ENCODE measurements around the gene DAAM2.
A peak's percentile ranks its signal among the peaks of the same experiment; 100 is the strongest.

DAAM2 gene

DNA sequence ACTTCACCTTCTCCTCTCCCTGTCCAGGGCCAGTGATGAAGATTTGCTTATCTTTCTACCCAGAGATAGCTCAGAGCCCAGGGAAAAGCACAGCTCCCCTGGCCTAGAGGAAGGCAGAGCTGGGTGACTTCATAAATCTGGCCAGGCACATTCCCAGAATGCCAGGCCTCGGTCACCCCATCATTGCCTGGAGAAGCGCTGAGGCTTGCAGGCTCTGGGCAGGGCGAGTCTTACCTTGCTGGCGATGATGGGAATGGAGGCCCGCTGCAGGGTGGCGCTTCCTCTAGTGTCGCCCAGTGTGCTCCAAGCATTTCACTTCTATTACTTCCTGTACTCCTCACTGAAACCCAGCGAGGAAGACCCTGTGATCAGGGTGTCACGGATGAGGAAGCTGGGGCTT lies 60.1 kb downstream of the DAAM2 start:
- no peak overlapping the region for H3K9ac ChIP-seq (ENCODE audit: low read depth in 1 of 2, low read length in 2 of 2)
- H3K4me3 ChIP-seq (ENCODE audit: low read length in 2 of 2): no peak overlapping the region
- no peaks in the 10 kb centered on the region for H3K27me3 ChIP-seq (ENCODE audit: control insufficient read depth in 2 of 2, insufficient read depth in 2 of 2, low read length in 2 of 2)
- H3K9me3 ChIP-seq (ENCODE audit: control insufficient read depth in 2 of 2, low read length in 2 of 2): no peaks in the 10 kb centered on the region
- no peaks in the 10 kb centered on the region for H3K4me1 ChIP-seq (ENCODE audit: control insufficient read depth in 2 of 2, insufficient read depth in 2 of 2, low read length in 2 of 2)
- H3K27ac ChIP-seq (ENCODE audit: low read depth in 2 of 2, low read length in 2 of 2): no peak overlapping the region
- H3K36me3 ChIP-seq (ENCODE audit: control insufficient read depth in 2 of 2, insufficient read depth in 2 of 2, low read length in 2 of 2): no peaks in the 10 kb centered on the region

DNA sequence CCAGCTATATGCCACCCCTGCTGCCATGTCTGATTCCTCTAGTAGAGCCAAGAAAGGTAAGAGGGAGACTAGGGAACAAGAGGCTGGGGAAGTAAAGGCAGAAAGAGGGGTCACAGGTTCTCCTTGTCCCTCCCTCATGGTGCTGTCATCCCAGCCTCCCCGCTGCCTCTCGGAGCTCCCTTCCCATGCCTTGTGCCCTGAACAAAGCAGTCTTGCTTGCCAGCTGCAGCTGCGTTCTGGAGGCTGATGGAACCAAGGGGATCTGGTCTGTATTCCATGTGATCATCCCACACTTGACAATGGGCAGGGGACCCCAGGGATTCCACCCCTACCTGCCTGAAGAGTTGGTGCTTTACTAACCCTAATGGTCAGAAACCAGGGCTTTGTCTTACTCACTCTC lies 61.4 kb downstream of the DAAM2 start:
- Histone ChIP-seq H3K27ac (ENCODE audit: low read depth in 2 of 2, low read length in 2 of 2) (no peak overlapping the region), H3K36me3 (ENCODE audit: control insufficient read depth in 2 of 2, insufficient read depth in 2 of 2, low read length in 2 of 2) (no peaks in the 10 kb centered on the region), H3K27me3 (ENCODE audit: control insufficient read depth in 2 of 2, insufficient read depth in 2 of 2, low read length in 2 of 2) (no peaks in the 10 kb centered on the region), H3K4me3 (ENCODE audit: low read length in 2 of 2) (no peak overlapping the region), H3K4me1 (ENCODE audit: control insufficient read depth in 2 of 2, insufficient read depth in 2 of 2, low read length in 2 of 2) (no peaks in the 10 kb centered on the region), H3K9me3 (ENCODE audit: control insufficient read depth in 2 of 2, low read length in 2 of 2) (no peaks in the 10 kb centered on the region), H3K9ac (ENCODE audit: low read depth in 1 of 2, low read length in 2 of 2) (no peak overlapping the region)

DNA sequence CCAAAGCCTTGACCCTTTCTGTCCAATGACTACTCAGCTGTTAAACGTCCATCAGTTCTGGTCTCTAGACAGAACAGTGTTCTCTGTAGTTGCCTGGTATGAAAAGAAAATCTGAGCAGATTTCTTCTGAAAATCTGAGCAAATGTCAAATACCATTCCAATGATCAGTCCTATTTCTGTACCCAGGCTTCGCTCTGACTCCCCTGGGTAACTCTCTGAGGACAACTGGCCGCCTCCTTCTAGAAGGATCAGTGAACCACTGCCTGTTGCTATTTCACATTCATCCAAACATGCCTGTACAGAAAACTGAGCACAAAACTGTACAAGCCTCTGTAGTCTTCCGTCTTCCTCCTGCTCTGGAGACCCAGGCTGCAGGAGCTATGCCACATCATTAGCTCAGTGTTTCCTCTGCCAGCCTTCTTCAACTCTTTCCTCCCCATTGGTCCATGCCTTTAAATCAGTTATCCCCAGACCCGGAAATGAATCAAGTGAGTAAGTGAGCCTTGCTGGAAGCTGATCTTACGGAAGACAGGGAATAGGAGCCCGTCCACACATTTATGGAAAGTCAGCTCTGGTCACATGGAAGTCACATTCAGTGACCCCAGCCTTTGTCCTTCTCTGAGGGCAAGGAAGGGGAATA lies 63.3 kb downstream of the DAAM2 start:
- Histone ChIP-seq H3K27me3 (ENCODE audit: control insufficient read depth in 2 of 2, insufficient read depth in 2 of 2, low read length in 2 of 2) (no peaks in the 10 kb centered on the region), H3K4me1 (ENCODE audit: control insufficient read depth in 2 of 2, insufficient read depth in 2 of 2, low read length in 2 of 2) (no peaks in the 10 kb centered on the region), H3K9ac (ENCODE audit: low read depth in 1 of 2, low read length in 2 of 2) (no peak overlapping the region), H3K27ac (ENCODE audit: low read depth in 2 of 2, low read length in 2 of 2) (peak overlapping the region in 1 of 2 donors; percentile 1), H3K36me3 (ENCODE audit: control insufficient read depth in 2 of 2, insufficient read depth in 2 of 2, low read length in 2 of 2) (no peaks in the 10 kb centered on the region), H3K9me3 (ENCODE audit: control insufficient read depth in 2 of 2, low read length in 2 of 2) (no peaks in the 10 kb centered on the region), H3K4me3 (ENCODE audit: low read length in 2 of 2) (no peak overlapping the region)

DNA sequence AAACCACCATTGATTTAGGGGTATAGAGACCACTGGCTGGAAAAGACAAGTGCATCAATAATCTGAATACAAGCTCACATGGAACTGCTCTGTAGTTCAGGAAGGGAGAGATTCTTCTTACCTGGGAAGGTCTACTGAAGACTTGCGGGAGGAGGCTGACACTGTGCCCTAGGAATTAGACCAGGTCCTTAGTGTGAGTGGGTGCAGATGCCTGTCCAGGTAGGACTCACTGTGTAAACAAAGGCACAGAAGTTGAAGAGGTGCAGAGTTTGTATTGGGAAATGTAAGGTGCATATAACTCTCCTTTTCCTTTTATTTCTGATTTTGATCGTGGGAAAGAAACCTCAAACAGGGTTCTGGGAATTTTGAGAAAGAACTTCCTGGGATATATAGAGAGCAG lies 66.8 kb downstream of the DAAM2 start:
- Histone ChIP-seq H3K9me3 (ENCODE audit: control insufficient read depth in 2 of 2, low read length in 2 of 2) (no peaks in the 10 kb centered on the region), H3K27ac (ENCODE audit: low read depth in 2 of 2, low read length in 2 of 2) (no peak overlapping the region), H3K27me3 (ENCODE audit: control insufficient read depth in 2 of 2, insufficient read depth in 2 of 2, low read length in 2 of 2) (no peaks in the 10 kb centered on the region), H3K9ac (ENCODE audit: low read depth in 1 of 2, low read length in 2 of 2) (no peak overlapping the region), H3K4me3 (ENCODE audit: low read length in 2 of 2) (no peak overlapping the region), H3K4me1 (ENCODE audit: control insufficient read depth in 2 of 2, insufficient read depth in 2 of 2, low read length in 2 of 2) (no peaks in the 10 kb centered on the region), H3K36me3 (ENCODE audit: control insufficient read depth in 2 of 2, insufficient read depth in 2 of 2, low read length in 2 of 2) (no peaks in the 10 kb centered on the region)

DNA sequence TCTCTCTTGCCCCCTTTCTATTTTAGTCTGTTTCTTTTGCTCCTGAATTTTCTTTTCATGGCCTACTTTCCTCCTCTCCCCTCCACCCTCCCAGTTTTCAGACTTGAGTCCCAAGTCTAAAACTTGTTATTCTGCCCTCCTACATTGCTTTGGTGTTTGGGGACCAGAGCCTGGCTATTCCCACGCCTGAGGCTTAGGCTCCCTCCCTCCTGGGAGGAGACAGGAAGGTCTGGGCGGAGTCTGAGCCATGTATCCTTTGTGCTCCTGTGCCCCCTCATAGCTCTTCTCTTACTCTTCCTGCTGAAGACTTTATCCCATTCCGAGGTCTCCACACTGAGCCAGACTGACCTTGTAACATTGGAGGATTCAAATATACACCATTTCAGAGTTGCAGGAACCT lies 69.5 kb downstream of the DAAM2 start:
- Histone ChIP-seq H3K27me3 (ENCODE audit: control insufficient read depth in 2 of 2, insufficient read depth in 2 of 2, low read length in 2 of 2) (no peaks in the 10 kb centered on the region), H3K4me3 (ENCODE audit: low read length in 2 of 2) (no peak overlapping the region), H3K9me3 (ENCODE audit: control insufficient read depth in 2 of 2, low read length in 2 of 2) (no peaks in the 10 kb centered on the region), H3K4me1 (ENCODE audit: control insufficient read depth in 2 of 2, insufficient read depth in 2 of 2, low read length in 2 of 2) (no peaks in the 10 kb centered on the region), H3K36me3 (ENCODE audit: control insufficient read depth in 2 of 2, insufficient read depth in 2 of 2, low read length in 2 of 2) (no peaks in the 10 kb centered on the region), H3K27ac (ENCODE audit: low read depth in 2 of 2, low read length in 2 of 2) (no peak overlapping the region), H3K9ac (ENCODE audit: low read depth in 1 of 2, low read length in 2 of 2) (no peak overlapping the region)

DNA sequence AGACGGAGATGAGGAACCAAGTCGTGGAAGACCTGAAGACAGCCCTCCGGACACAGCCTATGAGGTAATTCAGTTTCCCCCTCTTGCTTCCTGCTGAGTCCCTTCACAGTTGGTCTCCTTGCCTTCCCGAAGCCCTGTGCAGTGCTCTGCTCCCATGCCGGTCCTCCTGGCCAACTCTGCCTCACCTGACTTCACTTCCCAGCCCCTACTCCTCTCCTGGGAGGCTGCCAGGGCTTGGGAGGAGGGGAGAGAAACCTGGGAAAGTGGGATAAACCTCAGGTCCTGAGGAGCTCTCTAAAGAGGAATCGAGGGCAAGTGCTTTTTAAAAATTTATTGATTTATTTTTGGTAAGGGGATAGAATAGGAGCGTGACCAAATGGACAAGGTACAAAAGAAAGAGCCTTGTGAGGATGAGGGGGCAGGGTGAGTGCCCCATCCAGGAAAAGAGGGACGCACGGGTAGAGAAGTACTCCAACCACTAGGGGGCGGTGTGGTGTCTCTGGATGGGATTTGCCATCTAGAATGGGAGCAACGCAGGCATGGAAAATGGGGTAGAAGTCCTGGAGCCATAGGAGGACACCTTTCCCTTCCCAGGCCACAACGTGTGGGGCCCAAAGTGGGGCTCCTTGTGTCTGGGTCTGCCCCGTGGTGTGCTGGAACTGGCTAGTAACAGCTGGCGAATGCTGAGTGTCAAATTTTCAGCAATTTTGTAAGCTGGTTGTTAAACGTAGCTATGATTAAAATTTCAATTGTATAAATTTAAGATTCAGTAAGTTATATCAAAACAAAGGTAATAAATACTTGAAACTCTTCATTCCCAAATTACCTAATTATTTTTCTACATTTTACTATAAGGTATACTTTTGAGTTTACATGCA lies 73.1 kb downstream of the DAAM2 start:
- Histone ChIP-seq H3K4me1 (ENCODE audit: control insufficient read depth in 2 of 2, insufficient read depth in 2 of 2, low read length in 2 of 2) (no peaks in the 10 kb centered on the region), H3K9ac (ENCODE audit: low read depth in 1 of 2, low read length in 2 of 2) (no peak overlapping the region), H3K36me3 (ENCODE audit: control insufficient read depth in 2 of 2, insufficient read depth in 2 of 2, low read length in 2 of 2) (no peaks in the 10 kb centered on the region), H3K27me3 (ENCODE audit: control insufficient read depth in 2 of 2, insufficient read depth in 2 of 2, low read length in 2 of 2) (no peaks in the 10 kb centered on the region), H3K27ac (ENCODE audit: low read depth in 2 of 2, low read length in 2 of 2) (no peak overlapping the region), H3K9me3 (ENCODE audit: control insufficient read depth in 2 of 2, low read length in 2 of 2) (no peaks in the 10 kb centered on the region), H3K4me3 (ENCODE audit: low read length in 2 of 2) (no peak overlapping the region)

DNA sequence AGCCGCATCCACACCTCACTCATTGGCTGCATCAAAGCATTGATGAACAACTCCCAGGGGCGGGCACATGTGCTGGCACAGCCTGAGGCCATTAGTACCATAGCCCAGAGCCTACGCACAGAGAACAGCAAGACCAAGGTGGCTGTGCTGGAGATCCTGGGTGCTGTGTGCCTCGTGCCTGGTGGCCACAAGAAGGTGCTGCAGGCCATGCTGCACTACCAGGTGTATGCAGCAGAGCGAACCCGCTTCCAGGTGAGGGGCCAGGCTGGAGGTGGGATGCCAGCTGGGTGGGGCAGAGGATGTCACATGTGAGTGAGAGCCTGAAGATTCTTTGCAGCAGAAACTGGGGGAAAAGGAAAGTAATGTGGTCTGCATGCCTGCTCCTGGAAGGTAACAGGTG lies 75.4 kb downstream of the DAAM2 start:
- H3K4me3 ChIP-seq (ENCODE audit: low read length in 2 of 2): no peak overlapping the region
- H3K9me3 ChIP-seq (ENCODE audit: control insufficient read depth in 2 of 2, low read length in 2 of 2): no peaks in the 10 kb centered on the region
- no peaks in the 10 kb centered on the region for H3K36me3 ChIP-seq (ENCODE audit: control insufficient read depth in 2 of 2, insufficient read depth in 2 of 2, low read length in 2 of 2)
- no peak overlapping the region for H3K9ac ChIP-seq (ENCODE audit: low read depth in 1 of 2, low read length in 2 of 2)
- no peaks in the 10 kb centered on the region for H3K27me3 ChIP-seq (ENCODE audit: control insufficient read depth in 2 of 2, insufficient read depth in 2 of 2, low read length in 2 of 2)
- no peak overlapping the region for H3K27ac ChIP-seq (ENCODE audit: low read depth in 2 of 2, low read length in 2 of 2)
- H3K4me1 ChIP-seq (ENCODE audit: control insufficient read depth in 2 of 2, insufficient read depth in 2 of 2, low read length in 2 of 2): no peaks in the 10 kb centered on the region

DNA sequence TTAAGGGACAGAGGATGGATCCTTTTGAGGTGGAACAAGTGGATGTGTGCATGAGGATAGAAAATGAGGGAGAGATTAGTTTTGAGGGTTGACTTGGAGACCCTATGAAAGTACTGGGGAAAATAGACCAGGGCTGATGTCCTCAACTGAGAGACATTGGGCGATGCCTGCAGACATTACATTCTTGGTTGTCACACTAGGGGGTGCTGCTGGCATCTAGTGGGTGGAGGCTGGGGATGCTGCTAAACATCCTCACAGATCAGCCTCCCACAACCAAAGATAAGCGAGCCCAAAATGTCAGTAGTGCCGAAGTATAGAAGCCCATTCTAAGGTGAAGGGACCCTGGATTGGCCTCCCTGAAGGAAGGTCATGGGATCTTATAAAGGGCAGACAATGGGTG lies 78.8 kb downstream of the DAAM2 start:
- no peak overlapping the region for H3K27ac ChIP-seq (ENCODE audit: low read depth in 2 of 2, low read length in 2 of 2)
- no peaks in the 10 kb centered on the region for H3K9me3 ChIP-seq (ENCODE audit: control insufficient read depth in 2 of 2, low read length in 2 of 2)
- H3K27me3 ChIP-seq (ENCODE audit: control insufficient read depth in 2 of 2, insufficient read depth in 2 of 2, low read length in 2 of 2): no peaks in the 10 kb centered on the region
- H3K4me3 ChIP-seq (ENCODE audit: low read length in 2 of 2): no peak overlapping the region
- no peaks in the 10 kb centered on the region for H3K4me1 ChIP-seq (ENCODE audit: control insufficient read depth in 2 of 2, insufficient read depth in 2 of 2, low read length in 2 of 2)
- H3K9ac ChIP-seq (ENCODE audit: low read depth in 1 of 2, low read length in 2 of 2): no peak overlapping the region
- H3K36me3 ChIP-seq (ENCODE audit: control insufficient read depth in 2 of 2, insufficient read depth in 2 of 2, low read length in 2 of 2): no peaks in the 10 kb centered on the region

DNA sequence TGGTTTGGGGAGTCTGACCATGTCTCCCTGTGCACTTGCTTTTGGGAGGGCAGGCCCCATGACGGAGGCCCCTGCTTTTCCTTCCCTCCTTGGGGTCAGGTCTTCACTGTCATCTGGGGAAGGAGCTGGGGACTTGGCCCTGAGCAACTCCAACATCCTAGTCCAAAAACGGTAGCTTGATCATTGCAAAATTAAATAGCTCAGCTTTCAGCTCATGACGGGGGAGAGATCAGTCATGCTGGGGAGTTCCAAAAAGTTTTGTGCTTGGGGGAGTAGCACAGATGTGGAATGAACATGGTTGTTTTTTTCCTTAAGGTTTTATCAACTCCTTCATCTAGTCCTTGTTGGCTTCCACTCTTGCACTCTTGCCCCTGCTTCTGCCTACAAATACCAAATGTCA lies 81.3 kb downstream of the DAAM2 start:
- Histone ChIP-seq H3K9ac (ENCODE audit: low read depth in 1 of 2, low read length in 2 of 2) (no peak overlapping the region), H3K4me1 (ENCODE audit: control insufficient read depth in 2 of 2, insufficient read depth in 2 of 2, low read length in 2 of 2) (no peaks in the 10 kb centered on the region), H3K9me3 (ENCODE audit: control insufficient read depth in 2 of 2, low read length in 2 of 2) (no peaks in the 10 kb centered on the region), H3K4me3 (ENCODE audit: low read length in 2 of 2) (no peak overlapping the region), H3K36me3 (ENCODE audit: control insufficient read depth in 2 of 2, insufficient read depth in 2 of 2, low read length in 2 of 2) (no peaks in the 10 kb centered on the region), H3K27me3 (ENCODE audit: control insufficient read depth in 2 of 2, insufficient read depth in 2 of 2, low read length in 2 of 2) (no peaks in the 10 kb centered on the region), H3K27ac (ENCODE audit: low read depth in 2 of 2, low read length in 2 of 2) (no peak overlapping the region)

DNA sequence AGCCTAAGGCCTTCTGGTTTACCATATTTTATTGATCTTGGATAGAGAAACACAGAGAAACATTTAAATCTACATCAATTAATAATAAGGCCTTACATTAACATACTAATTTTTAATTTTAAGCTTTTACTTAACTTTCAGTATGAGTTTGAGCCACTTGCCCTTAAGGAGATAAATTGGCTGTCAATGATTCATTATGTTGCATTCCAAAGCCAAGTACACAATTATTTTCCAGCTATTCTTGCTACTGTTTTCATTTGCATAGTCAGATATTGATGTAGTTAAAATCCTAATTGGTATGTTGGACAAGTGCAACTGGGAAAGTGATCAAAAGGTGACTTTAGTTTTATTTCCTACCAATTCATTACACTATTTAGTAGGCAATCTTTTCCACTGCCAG lies 83.9 kb downstream of the DAAM2 start:
- H3K36me3 ChIP-seq (ENCODE audit: control insufficient read depth in 2 of 2, insufficient read depth in 2 of 2, low read length in 2 of 2): no peaks in the 10 kb centered on the region
- H3K4me3 ChIP-seq (ENCODE audit: low read length in 2 of 2): no peak overlapping the region
- no peaks in the 10 kb centered on the region for H3K27me3 ChIP-seq (ENCODE audit: control insufficient read depth in 2 of 2, insufficient read depth in 2 of 2, low read length in 2 of 2)
- no peaks in the 10 kb centered on the region for H3K4me1 ChIP-seq (ENCODE audit: control insufficient read depth in 2 of 2, insufficient read depth in 2 of 2, low read length in 2 of 2)
- no peak overlapping the region for H3K27ac ChIP-seq (ENCODE audit: low read depth in 2 of 2, low read length in 2 of 2)
- no peaks in the 10 kb centered on the region for H3K9me3 ChIP-seq (ENCODE audit: control insufficient read depth in 2 of 2, low read length in 2 of 2)
- no peak overlapping the region for H3K9ac ChIP-seq (ENCODE audit: low read depth in 1 of 2, low read length in 2 of 2)
